GM18868 (cell line): Measurements from ENCODE around the gene ELK1.

Experiments used
- ATAC-seq: cut with Tn5 transposase; IDR thresholded peaks from one replicate; pipeline ENCODE4 v1.9.1; 2021; ENCODE audit warnings: mild to moderate bottlenecking, moderate library complexity; ENCODE audit not compliant: unreplicated experiment

Gene ELK1

GRCh38 chrX:47645530-47645929 lies 4.8 kb downstream of the ELK1 start:
- ATAC-seq: no peak

- ATAC-seq: no peak
Observed at GRCh38 chrX:47644557-47645091, 5.7 kb downstream of the ELK1 start.

GRCh38 chrX:47643926-47644325 lies 6.4 kb downstream of the ELK1 start:
- ATAC-seq: no peak

GRCh38 chrX:47638816-47639215 lies 11.5 kb downstream of the ELK1 start:
- no peak for ATAC-seq

GRCh38 chrX:47637546-47638195 lies 12.7 kb downstream of the ELK1 start:
- peak; percentile 94 for ATAC-seq

GRCh38 chrX:47634871-47635575 lies 15.3 kb downstream of the ELK1 start:
- no peak for ATAC-seq

- no peak for ATAC-seq
Observed at GRCh38 chrX:47633689-47634590, 16.4 kb downstream of the ELK1 start.

- ATAC-seq: no peak
Observed at GRCh38 chrX:47632666-47633065, 17.7 kb downstream of the ELK1 start.

- ATAC-seq: no peak
Observed at GRCh38 chrX:47631676-47632075, 18.7 kb downstream of the ELK1 start.

GRCh38 chrX:47629419-47630200 lies 20.8 kb downstream of the ELK1 start, which contains the start of gene CFP:
TSS of gene CFP (minus strand) at chrX:47629930. CDS start at chrX:47629844, 86 bp downstream.
- no peak for ATAC-seq

GRCh38 chrX:47628982-47629381 lies 21.4 kb downstream of the ELK1 start:
- peak; percentile 54 for ATAC-seq

- no peak for ATAC-seq
Observed at GRCh38 chrX:47625365-47625764, 25.0 kb downstream of the ELK1 start.

GRCh38 chrX:47623540-47624027 lies 26.8 kb downstream of the ELK1 start:
- peak; percentile 42 for ATAC-seq

GRCh38 chrX:47621851-47622250 lies 28.5 kb downstream of the ELK1 start:
- no peak for ATAC-seq

GRCh38 chrX:47620303-47620685 lies 30.1 kb downstream of the ELK1 start:
- no peak for ATAC-seq

GRCh38 chrX:47619486-47620302 lies 30.7 kb downstream of the ELK1 start, which contains the start of gene SYN1:
TSS of gene SYN1 (minus strand) at chrX:47619857. CDS start at chrX:47619728, 129 bp downstream.
- ATAC-seq: peak; percentile 74

GRCh38 chrX:47618923-47619485 lies 31.4 kb downstream of the ELK1 start:
- ATAC-seq: no peak

GRCh38 chrX:47614618-47615017 lies 35.7 kb downstream of the ELK1 start:
- ATAC-seq: no peak

- ATAC-seq: no peak
Observed at GRCh38 chrX:47613082-47613481, 37.3 kb downstream of the ELK1 start.
